GM18858 (cell line): ENCODE data around the gene DHCR7.

ENCODE experiments used
- ATAC-seq: cut with Tn5 transposase; IDR thresholded peaks from one replicate; pipeline ENCODE4 v1.9.1; 2021; ENCODE audit not compliant: unreplicated experiment

The DHCR7 gene

GRCh38 chr11:71477641-71478527 is 29.7 kb upstream of the DHCR7 start:
- no peak for ATAC-seq

DNA sequence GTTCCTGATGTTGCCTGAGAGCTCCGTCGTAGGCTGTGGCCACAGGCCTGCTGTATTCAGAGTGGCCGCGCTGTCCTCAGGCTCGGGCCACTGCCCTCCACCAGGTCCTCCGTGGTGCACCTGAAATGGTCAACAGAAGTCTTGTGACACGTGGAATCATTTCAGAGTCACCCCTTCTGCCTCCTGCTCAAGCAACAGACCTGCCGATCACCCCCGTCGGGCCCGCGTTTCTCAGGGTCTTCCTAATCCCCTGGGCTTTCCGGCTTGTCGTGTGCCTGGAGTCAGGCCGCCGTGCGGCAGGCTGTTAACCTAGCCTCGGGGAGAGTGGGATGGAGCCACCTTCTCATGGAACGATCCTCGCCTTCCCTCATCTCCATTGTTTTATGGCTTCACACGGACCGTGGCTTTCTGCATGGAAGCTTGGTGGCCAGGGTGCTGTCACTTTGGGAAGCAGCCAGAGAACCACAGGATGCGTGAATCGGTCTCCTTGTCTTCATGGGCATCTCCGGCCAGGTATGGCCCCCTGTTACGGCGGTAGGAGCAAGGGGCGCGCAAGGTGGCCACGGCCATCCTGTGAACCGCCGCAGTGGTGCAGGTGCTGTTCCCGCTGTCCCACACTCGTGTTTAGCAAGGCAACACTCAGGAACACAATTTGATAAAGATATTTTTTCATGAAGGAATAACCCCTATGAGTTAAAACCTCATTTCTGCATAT is 28.9 kb upstream of the DHCR7 start:
- ATAC-seq: no peak

DNA sequence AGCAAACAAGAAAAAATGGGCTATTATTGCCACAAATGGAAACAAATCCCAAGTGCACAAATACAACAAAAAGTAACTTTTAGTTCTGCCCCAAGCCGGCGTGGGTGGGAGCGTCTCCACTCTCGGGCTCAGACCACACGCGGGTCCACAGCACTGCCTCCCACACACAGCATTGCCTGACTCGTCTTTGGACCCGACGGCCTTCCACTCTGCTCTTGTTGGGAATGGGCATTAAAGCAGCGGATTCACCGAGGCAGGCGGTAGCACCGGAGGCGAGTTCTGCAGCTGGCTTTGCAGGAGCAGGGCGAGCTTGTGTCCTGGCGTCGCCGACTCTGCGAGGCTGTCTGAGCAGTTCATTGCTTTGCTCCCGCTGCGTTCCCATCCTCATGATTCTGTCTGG is 27.8 kb upstream of the DHCR7 start:
- no peak for ATAC-seq

DNA sequence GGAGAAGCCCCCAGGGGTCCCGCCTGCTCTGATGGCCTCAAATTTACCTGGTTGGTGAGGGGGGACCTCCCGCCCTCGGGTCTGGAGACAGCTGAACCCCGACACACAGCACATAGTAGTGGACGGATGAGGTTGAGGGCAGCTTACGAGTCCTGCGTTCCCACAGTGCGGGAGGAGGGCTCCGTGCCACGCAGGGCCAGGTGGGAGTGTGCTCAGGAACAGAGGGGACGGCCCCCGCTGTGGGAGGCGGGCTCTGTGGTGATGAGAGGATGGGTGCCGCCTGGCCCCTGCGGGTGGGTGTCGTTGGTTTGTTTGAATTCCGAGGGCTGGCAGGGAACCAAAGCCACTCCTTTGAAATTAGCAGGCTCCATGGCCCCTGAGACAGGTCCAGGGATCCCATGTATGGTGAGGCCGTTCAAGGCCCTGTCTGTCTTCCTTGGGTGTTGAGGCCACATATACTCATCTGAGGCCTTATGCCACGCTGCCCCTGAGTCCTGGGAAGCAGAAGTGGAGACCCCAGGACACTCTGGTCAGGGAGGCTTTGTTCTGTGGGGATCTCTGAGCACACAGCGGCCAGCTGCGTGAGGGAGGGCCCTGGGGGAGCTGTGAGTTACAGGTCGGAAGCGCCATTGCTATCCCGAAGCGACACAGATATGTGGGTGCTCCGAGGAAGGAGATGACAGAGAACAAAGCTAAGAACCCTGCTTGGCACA is 26.7 kb upstream of the DHCR7 start:
- no peak for ATAC-seq

DNA sequence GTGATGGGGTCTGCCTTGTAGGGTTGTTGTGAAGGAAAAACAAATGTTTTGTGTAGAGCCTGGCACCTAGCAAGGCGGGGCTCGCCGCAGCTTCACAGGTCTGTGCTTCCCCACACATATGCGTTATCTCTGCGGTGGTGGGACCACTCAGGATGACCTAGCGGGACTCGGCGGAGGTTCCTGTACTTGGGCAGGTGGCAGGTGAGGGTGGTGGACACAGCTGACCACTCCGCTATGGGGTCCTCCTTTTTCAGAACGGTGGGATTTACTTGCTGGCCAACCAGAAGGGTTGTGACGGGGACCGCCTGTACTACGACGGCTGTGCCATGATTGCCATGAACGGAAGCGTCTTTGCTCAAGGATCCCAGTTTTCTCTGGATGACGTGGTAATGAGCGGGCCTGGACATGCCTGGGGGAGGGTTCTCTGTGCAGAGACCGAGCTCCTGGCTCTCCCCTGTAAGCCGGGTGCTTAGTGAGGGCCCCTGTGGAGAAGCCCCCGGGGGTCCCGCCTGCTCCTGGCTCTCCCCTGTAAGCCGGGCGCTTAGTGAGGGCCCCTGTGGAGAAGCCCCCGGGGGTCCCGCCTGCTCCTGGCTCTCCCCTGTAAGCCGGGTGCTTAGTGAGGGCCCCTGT is 26.1 kb upstream of the DHCR7 start:
- no peak for ATAC-seq

GRCh38 chr11:71473793-71474080 is 25.5 kb upstream of the DHCR7 start:
- ATAC-seq: no peak

- ATAC-seq: no peak
Observed at GRCh38 chr11:71472941-71473792, 25.0 kb upstream of the DHCR7 start.

DNA sequence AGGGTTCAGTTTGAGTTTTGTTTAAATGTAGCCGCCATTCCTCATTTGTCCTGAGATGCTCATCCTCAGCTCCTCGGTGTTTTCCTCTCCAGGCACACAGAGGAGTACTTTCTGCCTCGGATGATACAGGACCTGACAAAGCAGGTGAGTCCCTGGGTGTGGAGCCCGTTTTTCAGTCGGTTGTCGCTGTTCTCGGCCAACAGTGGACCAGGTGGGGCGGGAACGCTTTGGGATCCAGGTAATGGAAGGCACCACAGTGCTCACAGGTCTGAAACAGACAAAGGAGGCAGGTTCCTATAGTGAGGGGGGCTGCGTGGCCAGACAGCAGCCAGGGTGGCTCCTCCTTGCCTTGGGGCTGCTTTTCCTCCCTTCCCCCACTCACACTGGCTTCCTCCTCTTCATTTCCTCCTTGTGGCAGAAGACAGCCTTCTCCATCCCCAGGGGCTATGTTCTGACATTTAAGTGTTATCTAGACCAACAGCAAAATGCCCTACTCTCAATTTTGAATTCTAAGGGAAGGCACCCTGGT is 24.2 kb upstream of the DHCR7 start:
- no peak for ATAC-seq

GRCh38 chr11:71470946-71471345 is 22.8 kb upstream of the DHCR7 start:
- ATAC-seq: no peak

GRCh38 chr11:71467164-71467563 is 19.0 kb upstream of the DHCR7 start:
- no peak for ATAC-seq

- no peak for ATAC-seq
Observed at GRCh38 chr11:71466358-71466757, 18.2 kb upstream of the DHCR7 start.

- no peak for ATAC-seq
Observed at GRCh38 chr11:71465054-71465453, 16.9 kb upstream of the DHCR7 start.

DNA sequence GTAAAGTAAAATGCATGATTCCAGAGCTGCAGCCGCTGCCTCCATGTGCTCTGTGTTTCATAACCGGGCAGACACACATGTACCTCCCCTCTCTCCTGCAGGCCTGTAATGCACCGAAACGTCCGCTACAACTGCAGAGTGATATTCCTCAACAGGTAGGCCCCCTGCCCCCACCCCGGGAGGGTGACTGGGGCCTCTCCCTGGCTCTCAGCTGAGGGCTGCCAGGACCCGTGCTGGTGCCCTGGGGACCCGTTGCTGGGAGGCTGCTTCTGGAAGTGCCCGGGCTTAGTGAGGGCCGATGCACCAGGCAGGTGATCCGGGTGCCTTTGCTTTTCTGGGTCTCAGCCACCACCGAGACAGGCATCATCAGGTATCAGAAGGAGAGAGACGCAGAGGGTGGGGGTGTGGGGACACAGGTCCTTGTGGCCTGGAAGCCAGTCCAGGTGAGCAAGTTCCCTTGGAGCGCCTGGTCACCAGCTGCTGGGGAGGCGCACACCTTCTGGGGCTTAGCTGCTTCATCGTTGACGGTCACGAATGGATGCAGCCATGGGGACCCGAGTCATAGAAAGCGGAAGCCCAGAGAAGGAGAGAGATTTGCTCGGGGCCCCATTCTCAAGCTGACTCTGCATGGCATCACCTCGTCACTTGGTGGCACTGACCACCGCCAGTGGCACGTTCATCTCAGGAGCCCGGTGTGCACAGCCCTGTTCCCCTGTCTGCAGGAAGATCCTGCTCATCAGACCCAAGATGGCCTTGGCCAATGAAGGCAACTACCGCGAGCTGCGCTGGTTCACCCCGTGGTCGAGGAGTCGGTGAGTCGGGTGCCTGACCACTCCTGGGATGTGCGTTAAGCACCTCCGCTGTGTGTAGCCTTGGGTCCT is 15.4 kb upstream of the DHCR7 start:
- ATAC-seq: no peak

DNA sequence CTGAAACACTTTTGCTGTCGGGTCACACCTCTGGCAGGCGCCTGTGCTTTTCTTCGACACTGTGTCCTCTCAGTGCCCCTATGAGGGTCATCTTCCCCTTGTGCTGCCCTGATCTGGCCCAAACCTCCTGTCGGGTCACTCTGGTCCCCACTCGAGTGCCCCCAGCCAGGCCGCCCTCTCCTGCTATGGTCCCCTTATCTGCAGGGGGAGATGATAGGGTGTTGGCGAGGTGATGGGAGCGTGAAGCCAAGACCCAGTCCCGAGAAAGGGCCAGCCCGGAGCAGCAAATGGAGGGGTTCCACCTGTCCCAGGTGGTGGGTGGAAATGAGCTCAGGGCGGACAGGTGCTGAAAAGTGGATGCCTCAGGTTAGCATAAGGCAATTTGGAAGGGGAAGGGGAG is 14.5 kb upstream of the DHCR7 start:
- no peak for ATAC-seq

DNA sequence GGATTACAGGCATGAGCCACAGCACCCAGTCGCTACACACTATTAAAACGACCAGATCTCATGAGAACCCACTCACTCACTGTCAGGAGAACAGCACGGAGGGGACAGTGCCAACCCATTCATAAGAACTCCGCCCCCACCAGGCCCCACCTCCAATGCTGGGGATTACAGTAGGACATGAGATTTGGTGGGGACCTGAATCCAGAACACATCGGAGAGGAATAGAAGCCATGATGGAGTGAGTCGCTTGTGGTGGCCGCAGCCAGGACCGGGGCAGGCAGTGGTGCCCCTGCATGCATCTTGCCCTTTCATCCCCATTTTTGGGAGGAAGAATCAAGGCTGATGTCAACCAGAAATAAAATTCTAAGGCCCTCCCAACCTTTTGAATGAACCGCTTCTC is 13.5 kb upstream of the DHCR7 start:
- ATAC-seq: no peak

DNA sequence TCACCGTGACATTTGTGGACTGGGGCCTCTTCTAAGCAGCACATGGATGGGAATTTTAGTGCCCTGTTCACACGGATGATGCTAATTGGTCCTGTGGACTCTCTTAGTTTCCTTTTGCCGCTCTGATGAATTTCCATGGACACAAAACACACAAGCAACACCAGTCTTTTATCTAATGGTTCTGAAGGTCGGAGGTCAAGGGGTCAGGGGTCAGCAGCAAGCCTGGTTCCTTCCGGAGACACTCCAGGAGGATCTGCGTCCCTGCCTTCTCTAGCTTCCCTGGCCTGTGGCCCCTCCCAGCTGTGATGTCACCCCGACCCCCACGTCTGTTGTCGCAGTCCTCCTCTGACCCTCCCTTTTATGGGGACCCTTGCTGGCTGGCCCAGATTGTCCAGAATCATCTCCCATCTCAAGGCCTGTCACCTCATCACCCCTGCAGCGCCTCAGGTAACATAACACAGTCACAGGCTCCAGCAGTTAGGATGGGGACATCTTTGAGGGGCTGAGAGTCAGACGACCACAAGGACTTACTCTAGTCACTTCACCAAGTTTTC is 11.7 kb upstream of the DHCR7 start:
- ATAC-seq: no peak

- no peak for ATAC-seq
Observed at GRCh38 chr11:71459076-71459766, 11.0 kb upstream of the DHCR7 start.
